ENCODE measurements around the gene HSPB6.
"Not testable (repeated sequence)": the region's sequence is repeated elsewhere in the genome, so short reads cannot be mapped to it uniquely, and the experiment has no call there.

HSPB6 gene, protein sequence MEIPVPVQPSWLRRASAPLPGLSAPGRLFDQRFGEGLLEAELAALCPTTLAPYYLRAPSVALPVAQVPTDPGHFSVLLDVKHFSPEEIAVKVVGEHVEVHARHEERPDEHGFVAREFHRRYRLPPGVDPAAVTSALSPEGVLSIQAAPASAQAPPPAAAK

DNA sequence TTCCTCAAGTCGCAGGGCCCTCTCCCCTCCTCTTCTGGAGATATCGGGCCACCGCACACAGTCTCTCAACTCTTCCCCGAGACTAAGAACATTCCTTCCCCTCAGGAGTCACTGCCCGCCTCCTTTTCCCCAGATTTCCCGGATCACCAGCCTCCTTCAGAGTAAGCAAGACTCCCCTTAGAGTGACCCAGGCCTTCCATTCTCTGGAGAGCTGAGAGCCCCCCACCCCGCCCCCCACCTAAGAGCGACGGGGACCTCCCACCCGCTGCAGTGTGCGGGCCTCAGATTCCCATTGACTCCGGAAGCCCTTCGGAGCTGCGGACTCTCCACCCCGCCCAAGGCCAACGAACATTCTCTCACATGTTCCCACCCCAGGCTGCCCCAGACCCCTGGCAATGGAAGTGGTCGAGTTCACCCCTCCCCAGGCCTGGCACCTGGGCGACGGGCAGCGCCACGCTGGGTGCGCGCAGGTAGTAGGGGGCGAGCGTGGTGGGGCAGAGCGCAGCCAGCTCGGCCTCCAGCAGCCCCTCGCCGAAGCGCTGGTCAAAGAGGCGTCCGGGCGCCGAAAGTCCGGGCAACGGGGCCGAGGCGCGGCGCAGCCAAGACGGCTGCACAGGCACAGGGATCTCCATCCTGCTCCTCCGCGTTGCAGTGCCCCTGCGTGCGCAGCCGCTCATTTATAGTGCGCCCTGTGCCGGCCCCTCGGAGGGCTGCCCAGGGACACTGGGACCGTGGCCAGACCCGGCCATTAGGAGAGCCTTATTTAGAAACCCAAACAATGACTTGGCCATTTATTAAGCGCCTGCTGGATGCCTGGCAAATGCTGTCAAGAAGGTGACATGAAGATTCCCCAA is at the start of gene HSPB6:
HSPB6 (minus strand) TSS at position 653 of the 854 bp plus-strand sequence; CDS start at position 632, 21 bp downstream.
- DNase-seq (ENCODE audit: low spot score), result no peak

DNA sequence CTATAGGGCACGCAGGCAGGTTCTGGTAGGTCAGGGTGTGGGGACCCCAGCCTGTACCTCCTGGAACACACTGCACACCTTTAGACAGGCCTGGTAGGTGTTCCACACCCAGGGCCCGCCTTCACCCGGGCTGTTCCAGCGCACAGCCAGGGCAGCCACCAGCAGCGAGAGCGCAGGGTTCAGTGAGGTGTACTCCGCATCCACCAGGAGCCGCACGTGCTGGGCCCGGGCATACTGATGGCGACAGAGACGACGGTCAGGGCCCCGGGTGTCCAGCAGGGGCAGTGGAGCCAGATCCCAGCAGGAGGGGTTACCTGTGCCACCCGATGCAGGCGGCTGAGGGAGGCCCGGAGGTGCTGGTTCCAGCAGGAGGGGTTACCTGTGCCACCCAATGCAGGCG is 49.8 kb upstream of the HSPB6 start:
- DNase-seq (ENCODE audit: low spot score), result no peak

- DNase-seq (ENCODE audit: low spot score), result no peak
Observed at GRCh38 chr19:35805526-35806102, 48.8 kb upstream of the HSPB6 start.

DNA sequence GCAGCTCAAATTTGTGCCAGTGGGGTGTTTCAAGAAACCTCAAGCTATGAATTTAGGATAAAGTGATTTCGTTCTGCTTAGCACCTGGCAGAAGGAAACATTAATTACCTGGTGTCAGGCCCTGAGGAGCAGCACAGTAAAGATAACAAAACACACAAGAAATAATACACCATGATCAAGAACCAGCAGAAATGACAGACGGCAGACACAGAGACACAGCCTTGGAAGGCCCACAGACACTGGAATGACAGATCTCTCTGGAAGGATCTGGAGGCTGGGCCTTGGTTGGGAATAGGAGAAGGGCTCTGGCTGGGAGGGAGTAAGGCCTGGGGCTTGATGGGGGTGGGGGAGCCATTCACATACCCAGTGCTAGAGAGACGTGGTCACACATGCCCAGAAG is 45.0 kb upstream of the HSPB6 start:
- no peak for DNase-seq (ENCODE audit: low spot score)

DNA sequence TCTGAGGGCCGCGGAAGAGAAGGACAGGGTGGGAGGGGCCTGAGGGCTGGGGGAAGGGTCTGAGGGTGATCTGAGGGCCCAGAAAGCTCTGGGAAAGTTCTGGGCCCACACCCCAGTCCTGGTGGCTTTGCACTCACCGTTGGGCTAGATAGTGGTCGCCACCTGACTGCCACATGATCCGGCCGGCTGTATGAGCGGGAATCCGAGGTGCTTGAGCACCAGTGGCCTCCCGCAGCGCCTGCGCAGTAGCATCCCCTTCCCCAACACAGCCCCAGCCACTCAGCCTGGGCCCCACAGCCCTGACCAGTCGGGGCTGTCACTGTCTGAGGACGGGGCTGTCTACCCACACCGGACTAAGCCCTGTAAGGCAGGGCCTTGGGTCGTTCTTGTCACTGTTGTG is 40.8 kb upstream of the HSPB6 start:
- no peak for DNase-seq (ENCODE audit: low spot score)

DNA sequence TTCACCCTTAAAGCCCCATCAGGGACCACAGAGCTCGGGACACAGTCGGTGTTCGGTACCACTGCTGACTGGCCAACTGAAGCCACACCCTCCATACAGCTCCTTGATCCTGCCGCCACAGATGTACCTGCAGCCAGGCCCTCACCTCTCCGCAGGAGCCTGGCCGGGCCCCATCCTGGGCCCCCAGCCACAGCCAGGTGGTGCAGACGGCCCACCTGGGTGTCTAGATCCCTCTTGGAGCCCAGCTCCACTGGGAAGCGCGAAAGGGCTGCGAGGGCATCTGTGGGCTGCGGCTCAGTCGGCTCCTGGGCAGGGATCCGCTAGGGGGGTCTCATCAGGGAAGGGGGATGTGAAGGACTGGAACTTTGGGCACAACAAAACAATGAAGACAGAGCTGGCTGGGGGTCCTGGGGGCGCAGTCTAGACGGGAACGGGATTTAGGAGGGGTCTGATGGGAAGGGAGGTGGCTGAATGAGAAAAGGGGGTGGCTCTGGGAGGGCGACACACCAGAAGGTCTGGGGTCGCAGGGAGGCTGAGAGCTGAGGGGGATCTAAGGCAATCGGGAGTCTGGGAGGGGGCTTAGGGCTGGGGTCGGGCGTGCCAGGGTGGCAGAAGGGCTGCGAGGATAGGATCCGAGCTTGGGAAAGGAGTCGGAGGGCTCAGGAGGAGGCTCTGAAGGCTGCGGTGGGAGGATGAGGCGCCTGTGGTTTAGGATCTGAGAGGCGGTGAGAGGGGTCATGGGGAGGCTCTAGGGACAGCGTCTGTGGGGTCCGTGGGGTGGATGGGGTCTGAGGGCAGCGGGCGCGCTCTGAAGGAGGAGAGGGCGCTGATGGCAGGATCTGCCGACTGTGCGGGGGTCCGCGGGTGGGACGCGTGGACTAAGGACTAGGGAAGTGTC is 40.1 kb upstream of the HSPB6 start:
- DNase-seq (ENCODE audit: low spot score), result no peak

- DNase-seq (ENCODE audit: low spot score), result not testable (repeated sequence)
Observed at GRCh38 chr19:35795564-35795963, 38.7 kb upstream of the HSPB6 start.

DNA sequence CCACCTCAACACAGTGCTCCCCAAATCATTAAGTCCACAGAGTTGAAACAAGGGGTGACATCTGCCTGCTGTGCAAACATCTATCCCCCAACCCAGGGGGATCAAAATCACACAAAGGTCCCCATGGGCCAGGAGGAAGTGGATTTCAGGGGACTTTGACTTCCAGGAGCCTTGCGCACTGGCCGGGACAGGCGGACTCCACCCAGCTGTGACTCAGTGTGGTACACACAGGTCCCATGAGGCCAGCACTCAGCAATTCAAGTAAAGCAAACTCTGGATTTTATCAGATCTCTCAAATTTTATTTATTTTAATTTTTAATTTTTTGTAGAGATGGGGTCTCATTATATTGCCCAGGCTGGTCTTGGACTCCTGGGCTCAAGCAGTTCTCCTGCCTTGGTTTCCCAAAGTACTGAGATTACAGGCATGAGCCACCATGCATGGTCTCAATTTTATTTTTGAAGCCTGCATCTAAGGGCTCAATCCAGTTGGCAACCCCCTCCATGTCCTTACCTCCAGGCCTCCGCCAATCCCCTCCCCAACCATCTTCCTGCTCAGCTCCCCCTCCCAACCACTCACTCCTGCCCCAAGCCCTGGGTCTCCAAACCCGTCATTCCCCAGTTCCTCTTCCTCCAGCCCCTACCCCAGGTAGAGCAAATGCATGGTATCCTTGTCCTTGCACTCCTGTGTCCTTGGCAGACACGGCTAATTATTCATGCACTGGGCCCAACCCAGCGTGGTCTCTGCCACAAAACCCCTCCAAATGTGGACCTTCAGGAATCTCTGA is 36.7 kb upstream of the HSPB6 start:
- DNase-seq (ENCODE audit: low spot score), result no peak

- DNase-seq (ENCODE audit: low spot score), result no peak
Observed at GRCh38 chr19:35792888-35793287, 36.1 kb upstream of the HSPB6 start.

DNA sequence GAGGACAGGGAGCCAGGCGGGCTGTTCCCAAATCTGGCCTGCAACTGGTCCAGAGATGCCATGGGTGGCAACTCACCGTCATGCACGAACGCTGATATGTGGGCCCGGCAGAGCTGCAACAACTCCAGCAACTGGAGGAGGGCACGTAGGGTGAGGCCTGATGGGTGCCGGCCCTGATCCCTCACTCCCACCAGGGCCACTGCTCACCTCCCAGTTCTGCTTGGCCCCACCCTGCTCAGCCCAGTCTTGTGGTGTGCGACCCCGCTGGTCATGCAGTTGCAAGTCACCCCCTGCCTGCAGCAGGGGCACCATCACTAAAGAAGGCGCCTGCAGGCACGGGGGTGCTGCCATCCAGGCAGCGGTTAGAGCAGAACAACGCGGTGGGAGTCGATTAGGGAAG is 35.5 kb upstream of the HSPB6 start:
- DNase-seq (ENCODE audit: low spot score), result no peak

DNA sequence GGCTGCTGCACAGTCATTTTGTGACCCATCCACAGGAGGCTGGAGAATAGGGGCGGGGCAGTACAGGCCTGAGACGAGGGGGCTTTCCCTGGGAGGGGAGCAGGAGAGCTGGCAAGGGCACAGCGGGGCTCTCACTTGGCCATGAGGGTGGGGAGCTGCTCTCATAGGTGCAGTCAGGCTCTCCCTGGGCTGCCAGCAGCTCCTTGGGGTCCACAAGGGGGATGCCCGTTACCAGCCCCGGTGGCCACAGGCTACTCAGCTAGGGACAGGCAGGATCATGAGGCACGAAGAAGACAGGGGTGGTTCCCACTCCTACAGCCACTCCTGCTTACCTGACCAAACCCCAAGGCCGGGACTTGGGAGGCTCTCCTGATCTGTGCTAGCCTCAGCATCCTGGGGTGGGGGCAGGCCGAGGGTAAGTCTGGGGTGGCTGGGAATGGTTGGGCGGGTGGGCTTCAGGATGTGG is 35.0 kb upstream of the HSPB6 start:
- DNase-seq (ENCODE audit: low spot score), result no peak

GRCh38 chr19:35790981-35791813 is 34.4 kb upstream of the HSPB6 start:
- DNase-seq (ENCODE audit: low spot score), result peak; percentile 73

DNA sequence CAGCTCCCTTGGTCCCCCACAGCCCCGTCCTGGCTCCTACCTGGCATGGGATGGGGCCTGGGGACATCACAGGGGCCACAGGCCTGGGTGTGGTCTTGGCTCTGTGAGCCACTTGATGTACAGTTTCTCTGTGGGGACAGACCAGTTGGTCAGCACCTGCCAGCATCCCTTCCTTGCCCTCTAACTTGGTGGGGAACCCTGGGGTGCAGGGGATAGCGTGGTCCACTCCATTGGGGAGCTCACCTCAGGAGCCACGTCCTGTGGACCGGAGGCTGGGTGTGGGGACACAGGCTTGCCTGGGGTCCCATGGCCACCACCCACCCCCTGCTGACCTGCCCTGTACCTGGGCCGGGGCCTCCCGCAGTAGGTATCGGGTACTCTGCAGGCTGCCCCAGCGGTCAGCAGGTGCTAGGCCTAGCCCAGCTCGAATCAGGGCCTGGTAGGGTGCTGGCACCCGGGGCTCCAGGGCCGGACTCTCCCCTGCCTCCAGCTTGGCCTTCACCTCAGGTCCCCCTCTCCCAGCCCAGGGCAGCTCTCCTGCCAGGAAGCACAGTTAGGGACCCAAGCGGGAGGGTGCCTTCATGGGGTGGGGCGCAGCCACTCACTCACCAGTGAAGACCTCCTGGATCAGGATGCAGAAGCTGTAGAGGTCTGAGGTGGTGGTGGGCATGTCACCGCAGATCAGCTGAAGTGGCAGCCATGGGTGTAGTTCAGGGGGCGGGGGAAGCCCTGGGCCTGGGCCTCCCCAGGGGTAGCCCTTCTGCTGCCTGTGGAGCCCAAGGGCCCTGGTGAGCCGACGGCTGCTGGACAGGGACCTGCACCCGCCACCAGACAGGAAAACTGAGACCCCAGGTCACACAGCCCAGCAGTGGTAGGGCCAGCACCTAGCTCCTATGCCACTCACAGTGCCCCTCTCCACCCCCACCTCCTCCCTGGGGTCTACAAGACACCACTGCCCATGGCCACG is 33.4 kb upstream of the HSPB6 start:
- no peak for DNase-seq (ENCODE audit: low spot score)

GRCh38 chr19:35789195-35789977 is 32.6 kb upstream of the HSPB6 start:
- no peak for DNase-seq (ENCODE audit: low spot score)

DNA sequence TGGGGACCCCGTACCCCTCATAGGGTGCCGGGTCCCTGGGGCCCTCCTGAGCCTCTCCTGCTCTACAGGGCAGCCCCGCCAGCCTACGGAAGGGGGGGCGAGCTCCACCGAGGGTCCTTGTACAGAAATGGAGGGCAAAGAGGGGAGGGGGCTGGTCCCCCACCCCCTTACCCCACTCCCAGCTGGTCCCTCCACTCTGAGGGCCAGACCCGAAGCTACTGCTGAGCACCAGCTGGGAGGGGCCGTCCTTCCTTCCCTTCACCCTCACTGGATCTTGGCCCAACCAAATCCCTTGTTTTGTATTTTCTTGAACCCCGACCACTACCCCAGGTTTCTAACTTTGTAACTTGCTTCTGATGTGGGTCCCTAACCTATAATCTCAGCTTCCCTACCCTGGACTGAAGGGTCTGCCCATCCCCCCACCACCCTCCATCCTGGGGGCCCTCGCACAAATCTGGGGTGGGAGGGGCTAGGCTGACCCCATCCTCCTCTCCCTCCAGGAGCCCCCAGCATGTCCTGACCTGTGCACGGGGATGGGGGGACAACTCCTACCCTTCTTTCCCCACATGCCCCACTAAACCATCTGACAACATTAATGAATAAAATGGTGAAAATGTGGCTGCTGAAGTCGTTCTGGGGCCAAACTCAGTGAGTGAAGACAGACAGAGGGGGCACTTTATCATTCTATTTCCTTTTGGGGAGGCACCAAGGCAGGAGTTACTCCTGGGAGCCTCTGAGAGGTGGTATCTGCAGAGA is 31.6 kb upstream of the HSPB6 start:
- no peak for DNase-seq (ENCODE audit: low spot score)

- DNase-seq (ENCODE audit: low spot score), result no peak
Observed at GRCh38 chr19:35787227-35787799, 30.5 kb upstream of the HSPB6 start.
